GM18499 (cell line): ENCODE results near the gene ZBTB11.
"Not testable (repeated sequence)": the region's sequence is repeated elsewhere in the genome, so short reads cannot be mapped to it uniquely, and the experiment has no call there.

Experiments
- ATAC-seq: cut with Tn5 transposase; IDR thresholded peaks from one replicate; pipeline ENCODE4 v1.9.1; 2021; ENCODE audit warnings: moderate number of reproducible peaks; ENCODE audit not compliant: insufficient read depth, unreplicated experiment

ZBTB11 gene, protein sequence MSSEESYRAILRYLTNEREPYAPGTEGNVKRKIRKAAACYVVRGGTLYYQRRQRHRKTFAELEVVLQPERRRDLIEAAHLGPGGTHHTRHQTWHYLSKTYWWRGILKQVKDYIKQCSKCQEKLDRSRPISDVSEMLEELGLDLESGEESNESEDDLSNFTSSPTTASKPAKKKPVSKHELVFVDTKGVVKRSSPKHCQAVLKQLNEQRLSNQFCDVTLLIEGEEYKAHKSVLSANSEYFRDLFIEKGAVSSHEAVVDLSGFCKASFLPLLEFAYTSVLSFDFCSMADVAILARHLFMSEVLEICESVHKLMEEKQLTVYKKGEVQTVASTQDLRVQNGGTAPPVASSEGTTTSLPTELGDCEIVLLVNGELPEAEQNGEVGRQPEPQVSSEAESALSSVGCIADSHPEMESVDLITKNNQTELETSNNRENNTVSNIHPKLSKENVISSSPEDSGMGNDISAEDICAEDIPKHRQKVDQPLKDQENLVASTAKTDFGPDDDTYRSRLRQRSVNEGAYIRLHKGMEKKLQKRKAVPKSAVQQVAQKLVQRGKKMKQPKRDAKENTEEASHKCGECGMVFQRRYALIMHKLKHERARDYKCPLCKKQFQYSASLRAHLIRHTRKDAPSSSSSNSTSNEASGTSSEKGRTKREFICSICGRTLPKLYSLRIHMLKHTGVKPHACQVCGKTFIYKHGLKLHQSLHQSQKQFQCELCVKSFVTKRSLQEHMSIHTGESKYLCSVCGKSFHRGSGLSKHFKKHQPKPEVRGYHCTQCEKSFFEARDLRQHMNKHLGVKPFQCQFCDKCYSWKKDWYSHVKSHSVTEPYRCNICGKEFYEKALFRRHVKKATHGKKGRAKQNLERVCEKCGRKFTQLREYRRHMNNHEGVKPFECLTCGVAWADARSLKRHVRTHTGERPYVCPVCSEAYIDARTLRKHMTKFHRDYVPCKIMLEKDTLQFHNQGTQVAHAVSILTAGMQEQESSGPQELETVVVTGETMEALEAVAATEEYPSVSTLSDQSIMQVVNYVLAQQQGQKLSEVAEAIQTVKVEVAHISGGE

DNA sequence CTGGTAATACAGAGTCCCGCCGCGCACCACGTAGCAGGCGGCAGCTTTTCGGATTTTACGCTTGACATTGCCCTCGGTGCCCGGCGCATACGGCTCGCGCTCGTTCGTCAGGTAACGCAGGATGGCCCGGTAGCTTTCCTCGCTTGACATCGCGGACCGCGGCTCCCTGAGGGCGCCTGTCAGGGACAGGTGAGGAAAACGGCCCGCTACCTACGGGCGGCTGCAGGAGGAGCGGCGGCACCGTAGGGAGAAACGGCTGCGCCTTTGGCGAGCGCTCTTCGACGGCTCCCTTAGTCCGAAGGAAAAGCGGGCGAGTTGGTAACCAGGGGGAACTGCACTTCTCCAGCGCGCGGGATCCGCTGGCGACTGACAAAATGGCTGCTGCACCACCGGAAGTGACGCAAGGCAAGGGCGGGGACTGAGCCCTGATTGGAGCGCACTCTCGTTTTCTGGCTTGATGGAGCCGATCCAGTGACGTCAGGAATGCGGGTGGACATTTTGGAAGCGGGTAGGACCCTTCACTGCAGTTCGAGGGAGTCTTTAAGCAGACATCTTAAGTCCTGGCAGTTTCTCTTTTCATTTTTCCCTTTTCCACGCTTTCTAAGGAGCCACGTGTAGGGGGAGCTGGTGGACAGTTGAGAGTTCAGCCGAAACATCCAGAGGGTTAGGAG lies at the start of gene ZBTB11:
TSS of gene ZBTB11 (minus strand) at position 368 of the 671 bp plus-strand sequence. CDS start at position 150, 218 bp downstream.
- peak; percentile 81 for ATAC-seq

DNA sequence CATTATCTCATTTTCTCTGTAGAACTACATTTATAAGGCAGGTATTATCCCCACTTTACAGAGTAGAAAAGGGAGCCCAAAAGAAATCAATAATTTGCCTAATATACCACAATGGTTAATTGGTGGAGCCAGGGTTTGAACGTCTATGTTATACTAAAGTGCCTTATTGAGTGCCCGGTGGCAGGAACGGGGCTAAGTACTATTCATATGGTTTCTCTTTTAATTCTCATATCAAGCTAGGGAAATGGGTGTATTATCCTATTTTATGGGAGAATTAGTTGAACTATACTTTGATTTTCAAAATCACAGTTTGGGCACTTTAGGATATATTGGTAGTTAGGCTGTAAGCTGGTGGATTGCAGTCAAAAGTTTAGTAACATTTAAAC lies 49.0 kb upstream of the ZBTB11 start:
- no peak for ATAC-seq

DNA sequence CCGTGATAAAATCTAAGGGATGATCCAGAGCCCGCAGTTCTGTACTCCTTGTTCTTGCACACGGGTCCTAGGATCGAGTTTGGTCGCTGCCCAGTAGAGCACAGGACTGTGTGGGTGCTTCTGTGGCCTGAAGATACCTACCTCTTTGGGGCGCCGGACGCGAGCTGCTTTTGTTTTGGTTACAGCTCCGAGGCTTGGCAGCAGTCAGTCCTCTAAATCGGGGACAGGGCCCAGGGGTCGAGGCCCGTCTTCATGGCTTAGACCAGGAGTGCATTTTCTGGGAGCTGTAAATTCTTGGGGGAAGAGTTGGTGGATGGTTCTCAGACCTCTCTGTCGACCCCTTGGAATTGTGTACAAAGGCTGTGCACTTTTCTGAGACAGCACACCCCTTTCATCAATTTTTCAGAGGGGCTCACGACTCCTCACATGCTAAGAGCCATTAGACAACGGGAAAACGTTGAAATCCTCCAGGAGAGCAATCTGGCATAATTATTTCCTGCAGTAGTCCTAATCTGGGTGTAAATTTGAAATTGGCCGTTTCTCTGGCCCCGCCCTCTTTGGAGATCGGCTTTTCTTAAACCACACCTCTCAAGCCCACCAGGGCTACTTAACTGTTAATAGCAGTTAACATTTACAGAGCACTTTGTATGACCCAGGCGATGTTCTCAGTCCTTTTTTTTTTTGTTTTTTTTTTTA lies 48.4 kb upstream of the ZBTB11 start:
- no peak for ATAC-seq

DNA sequence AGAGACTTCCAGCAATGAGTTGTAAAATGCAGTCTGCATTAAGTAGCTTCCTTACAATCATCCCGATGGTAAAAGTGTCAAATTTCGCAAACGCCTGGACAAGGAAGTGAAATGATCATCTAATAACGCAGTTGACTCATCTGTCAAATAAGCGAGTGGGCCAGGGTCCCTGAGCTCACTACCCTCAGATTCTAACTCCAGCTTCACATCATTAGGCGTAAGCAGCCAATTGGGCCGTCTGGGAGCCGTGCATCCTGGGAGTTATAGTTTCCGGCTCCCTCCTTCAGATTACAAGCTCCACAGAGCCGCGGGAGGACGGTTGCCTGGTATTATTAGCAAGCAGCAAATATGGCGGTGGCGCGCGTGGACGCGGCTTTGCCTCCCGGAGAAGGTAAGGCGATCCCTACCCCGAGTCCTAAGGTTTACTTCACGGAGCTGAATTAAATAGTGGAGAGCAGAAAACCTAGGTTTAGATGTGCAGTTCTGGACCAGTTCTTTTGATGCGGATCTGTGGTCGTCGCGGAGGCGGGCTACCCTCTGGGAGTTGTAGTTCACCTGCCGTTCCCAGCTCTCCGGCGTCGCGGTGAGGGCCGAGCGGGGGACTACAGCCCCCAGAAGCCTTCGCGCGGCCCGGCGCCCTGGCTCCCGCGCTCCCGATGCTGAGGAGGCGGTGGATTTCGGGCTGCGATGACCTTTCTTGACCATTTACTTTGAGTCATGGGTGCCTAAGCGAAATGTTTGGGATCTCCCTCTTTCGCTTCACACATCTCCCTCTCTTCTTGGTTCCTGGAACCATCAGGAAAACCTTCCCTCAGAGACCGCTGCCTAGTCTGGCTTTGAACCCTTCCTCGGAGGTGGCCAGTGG lies 47.6 kb upstream of the ZBTB11 start, which contains the start of gene CEP97:
TSS of gene CEP97 (plus strand) at position 286 of the 865 bp plus-strand sequence. CDS start at position 349, 63 bp downstream.
- peak; percentile 72 for ATAC-seq

DNA sequence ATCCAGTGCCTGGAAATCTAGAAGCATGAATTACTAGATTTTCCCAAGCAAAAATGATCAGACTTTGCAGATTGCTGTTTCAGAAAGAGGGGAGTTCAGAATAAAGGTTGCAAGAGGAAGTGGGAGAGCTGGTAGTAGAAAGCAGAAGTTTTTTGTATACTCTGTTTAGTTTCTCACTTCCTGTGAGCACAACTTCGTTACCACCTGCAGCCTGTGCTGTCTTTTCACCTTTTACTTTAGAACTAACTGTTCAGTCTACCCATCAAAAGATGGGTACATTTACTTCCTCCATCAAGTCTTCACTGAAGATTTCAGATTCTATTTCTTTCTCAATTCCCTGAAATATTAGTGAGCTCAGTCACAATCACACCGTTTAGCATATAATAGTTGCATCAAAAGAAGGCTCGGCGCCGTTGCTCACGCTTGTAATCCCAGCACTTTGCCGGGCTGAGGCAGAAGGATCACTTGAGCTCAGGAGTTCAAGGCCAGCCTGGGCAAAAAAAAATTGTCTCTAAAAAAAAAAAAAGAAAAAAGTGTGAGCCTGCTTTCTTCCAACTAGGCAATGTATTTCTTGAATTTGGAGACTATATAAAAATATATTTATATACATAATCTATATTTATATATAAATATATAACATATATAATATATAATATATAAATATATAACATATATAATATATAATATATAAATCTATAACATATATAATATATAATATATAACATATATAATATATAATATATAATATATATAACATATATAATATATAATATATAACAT lies 45.7 kb upstream of the ZBTB11 start:
- peak; percentile 54 for ATAC-seq

DNA sequence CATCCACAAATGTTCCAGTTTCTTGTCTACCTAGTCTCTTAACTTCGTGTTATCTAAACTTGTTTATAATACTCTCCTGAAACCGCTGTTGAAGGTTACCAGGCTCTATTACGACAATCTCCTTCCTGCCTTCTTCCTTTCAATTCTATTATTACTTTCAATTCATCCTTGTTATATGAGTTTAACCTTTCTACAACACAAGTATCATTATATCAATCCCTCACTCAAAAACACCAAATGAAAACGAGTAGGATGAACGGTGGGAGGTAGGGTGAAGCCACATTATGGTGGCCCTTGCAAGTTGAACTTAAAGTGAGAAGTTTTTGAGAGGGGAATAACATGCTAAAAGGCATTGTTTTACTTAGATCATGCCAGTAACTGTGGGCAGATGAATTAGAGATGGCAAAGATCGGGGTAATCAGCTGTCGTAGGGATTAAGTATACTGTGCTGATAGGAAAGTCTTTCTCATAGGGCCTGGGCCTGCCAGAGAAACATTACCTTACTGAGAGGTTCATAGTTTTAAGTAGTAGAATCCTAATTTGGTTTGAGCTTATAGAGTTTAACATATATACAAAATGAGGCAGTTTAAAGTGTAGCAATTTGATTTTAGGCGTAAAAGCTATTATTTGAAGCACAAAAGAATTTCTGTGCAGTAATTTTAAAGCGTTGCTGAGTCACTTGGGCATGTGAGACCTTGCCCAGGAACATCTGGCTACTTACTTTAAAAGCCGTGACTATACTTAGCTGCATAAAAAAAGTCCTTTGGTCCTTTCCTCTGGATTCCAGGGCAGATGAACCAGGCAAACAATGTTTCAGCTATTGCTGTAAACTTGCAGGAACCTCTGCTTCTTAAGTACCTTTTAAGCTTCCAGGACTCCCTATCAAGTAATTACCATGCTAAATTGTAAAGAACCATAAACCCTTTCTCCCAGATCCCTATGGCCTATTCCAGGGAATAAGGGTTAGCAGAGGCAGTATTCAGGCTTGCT lies 44.2 kb upstream of the ZBTB11 start:
- no peak for ATAC-seq

DNA sequence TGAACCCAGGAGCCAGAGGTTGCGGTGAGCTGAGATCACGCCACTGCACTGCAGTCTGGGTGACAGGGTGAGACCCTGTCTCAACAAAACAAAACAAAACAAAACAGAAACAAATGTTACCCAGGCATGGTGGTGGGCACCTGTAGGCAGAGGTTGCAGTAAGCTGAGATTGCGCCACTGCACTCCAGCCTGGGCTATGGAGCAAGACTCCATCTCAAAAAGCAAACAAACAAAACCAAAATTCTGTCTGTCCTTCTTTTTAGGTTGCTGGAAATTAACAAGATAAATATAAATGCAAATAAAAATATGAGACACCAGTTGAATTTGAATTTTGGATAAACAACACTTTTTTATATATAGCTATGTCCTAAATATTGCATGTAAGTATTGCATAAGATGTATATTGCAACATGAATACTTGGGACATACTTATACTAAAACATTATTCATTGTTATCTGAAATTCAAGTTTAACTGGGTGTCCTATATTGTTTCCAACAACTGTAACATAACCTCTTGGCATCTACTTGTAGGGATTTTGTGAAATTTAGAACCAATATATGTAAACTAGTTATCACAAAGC lies 42.8 kb upstream of the ZBTB11 start:
- ATAC-seq = no peak

DNA sequence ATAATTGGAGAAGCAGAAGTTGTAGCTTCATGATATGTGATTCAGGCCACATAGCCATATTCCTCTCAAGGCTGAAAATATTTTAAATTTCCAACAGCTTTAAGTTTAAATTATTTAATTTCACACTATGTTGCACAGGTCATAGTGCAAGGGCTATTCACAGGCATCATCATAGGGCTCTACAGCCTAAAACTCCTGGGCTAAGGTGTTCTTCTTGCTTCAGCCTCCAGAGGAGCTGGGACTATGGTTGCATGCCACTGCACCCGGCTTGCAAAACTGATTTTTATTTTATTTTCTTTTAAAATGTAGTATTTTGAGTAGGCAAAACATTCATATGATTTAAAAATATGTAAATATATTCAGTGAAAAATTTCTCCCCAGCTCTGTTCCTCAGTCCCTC lies 41.5 kb upstream of the ZBTB11 start:
- no peak for ATAC-seq

DNA sequence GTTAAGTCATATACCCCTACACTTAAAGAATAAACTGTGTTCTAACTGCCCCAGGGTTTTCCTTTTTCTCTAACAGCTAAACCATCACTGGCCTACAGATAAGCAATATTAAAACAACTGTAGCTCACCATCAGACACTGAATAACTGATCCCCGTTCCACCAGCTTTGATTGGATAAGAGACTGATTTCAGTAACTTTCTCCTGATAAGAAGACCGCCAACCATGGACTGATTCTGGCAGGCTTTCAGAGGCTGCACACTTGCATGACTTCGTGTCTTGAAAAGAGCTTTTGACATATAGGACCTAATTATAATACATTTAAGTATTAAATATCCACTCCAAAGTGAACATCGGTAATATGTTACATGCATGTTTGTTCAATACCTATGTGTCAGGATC lies 32.2 kb upstream of the ZBTB11 start:
- no peak for ATAC-seq

DNA sequence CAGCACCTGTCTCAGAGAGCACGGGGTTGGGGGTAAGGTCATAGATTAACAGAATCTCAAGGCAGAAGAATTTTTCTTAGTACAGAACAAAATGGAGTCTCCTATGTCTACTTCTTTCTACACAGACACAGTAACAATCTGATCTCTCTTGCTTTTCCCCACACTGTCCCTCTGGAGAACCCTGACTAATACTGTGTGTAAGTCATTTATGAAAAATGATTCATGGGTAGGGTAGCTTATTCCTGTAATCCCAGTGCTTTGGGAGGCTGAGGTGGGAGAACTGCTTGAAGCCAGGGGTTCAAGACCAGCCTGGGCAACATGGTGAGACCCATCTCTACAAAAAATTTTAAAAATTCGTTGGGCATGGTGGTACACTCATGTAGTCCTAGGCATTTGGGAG lies 27.7 kb upstream of the ZBTB11 start:
- not testable (repeated sequence) for ATAC-seq

DNA sequence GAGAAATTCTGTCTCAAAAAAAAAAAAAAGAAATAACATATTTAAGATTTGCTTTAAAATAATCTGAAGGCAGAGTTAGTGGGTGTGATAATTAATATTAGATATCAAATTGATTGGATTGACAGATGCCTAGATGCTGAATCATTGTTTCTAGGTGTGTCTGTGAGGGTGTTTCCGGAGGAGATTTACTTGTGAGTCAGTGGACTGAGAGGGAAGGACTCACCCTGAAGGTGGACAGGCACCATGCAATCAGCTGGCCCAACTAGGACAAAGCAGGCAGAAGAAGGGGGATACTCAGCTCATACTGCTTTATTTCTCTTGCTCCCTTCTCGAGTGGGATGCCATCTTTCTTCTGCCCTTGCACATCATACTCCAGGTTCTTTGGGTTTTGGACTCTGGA lies 26.2 kb upstream of the ZBTB11 start:
- ATAC-seq = no peak

DNA sequence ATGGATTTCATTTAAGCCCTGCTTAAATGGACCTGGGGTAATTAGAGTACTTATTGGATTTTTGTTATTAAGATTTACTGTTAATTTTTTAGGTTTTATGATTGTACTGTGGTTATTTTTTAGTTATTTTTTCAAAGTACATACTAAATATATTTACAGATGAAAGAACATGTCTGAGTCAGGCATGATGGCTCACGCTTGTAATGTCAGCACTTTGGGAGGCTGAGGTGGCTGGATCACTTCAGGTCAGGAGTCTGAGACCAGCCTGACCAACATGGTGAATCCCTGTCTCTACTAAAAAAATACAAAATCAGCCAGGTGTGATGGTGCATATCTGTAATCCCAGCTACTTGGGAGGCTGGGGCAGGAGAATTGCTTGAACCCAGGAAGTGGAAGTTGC lies 25.8 kb upstream of the ZBTB11 start:
- no peak for ATAC-seq

DNA sequence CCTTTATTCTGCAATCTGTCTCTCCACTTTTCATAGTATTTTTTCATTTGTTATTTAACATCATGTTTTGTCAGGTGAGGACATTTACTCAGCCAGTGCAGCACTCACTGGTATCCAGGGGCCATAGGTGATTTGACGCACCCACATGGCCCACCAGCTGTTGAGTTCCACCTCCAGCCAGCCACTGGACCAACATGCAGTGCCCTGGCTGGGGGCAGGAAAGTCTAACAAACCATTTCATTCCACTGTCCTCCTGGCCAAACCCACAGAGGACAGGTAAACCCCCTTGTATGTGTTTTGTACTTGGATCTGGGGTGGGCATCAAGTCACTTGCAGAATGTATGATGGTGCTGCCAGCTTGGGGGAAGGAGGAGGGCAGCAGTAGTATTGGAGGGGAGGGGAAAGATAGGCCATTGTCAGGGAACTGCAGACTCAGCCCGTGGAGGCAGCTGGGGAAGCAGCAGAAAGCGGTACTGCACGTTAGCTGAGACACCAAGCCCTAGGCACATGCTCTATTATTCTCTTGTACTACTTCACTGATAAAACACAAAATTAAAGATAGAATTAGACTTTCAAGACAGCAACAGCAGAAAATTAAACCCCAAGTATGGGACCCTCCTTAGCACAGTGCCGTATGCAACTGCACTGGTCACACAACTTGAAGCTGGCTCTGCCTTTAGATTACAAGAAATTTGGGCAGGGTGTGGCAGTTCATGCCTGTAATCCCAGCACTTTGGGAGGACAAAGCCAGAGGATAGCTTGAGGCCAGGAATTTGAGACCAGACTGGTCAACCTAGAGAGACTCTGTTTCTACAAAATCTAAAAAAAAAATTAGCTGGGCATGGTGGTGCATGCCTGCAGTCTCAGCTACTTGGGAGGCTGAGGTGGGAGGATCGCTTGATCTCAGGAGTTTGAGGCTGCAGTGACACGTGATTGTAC lies 25.0 kb upstream of the ZBTB11 start:
- no peak for ATAC-seq

DNA sequence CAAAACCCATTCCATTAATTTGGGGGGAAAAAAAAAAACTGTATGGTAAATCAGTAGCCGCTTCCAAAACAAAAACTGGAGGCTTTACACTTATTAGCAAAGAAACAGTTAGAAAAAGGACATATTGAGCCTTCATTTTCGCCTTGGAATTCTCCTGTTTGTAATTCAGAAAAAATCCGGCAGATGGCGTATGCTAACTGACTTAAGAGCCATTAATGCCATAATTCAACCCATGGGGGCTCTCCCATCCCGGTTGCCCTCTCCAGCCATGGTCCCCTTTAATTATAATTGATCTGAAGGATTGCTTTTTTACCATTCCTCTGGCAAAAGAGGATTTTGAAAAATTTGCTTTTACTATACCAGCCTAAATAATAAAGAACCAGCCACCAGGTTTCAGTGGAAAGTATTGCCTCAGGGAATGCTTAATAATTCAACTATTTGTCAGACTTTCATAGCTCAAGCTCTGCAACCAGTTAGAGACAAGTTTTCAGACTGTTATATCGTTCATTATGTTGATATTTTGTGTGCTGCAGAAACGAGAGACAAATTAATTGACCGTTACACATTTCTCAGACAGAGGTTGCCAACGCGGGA lies 18.9 kb upstream of the ZBTB11 start:
- no peak for ATAC-seq

DNA sequence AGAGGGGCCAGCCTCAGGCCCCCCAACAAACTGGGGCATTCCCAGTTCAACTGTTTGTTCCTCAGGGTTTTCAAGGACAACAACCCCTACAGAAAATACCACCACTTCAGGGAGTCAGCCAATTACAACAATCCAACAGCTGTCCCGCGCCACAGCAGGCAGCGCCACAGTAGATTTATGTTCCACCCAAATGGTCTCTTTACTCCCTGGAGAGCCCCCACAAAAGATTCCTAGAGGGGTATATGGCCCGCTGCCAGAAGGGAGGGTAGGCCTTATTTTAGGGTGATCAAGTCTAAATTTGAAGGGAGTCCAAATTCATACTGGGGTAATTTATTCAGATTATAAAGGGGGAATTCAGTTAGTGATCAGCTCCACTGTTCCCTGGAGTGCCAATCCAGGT lies 17.9 kb upstream of the ZBTB11 start:
- not testable (repeated sequence) for ATAC-seq
